GM19468 (cell line): ENCODE measurements around the gene CASZ1.

Source experiments
- ATAC-seq: cut with Tn5 transposase; IDR thresholded peaks from one replicate; pipeline ENCODE4 v1.9.1; 2021; ENCODE audit warnings: mild to moderate bottlenecking, moderate library complexity, moderate number of reproducible peaks; ENCODE audit not compliant: unreplicated experiment; ENCODE audit errors: extremely low read depth

CASZ1 gene

GRCh38 chr1:10662824-10663677, 133.4 kb downstream of the CASZ1 start:
- no peak for ATAC-seq

- no peak for ATAC-seq
These were observed 134.3 kb downstream of the CASZ1 start for GRCh38 chr1:10662090-10662688.

GRCh38 chr1:10661453-10661852, 135.0 kb downstream of the CASZ1 start:
- no peak for ATAC-seq

- ATAC-seq: no peak
These were observed 136.6 kb downstream of the CASZ1 start for GRCh38 chr1:10659646-10660540.

- ATAC-seq: no peak
These were observed 137.2 kb downstream of the CASZ1 start for GRCh38 chr1:10659218-10659617.

- no peak for ATAC-seq
These were observed 137.9 kb downstream of the CASZ1 start for GRCh38 chr1:10658396-10659066.

GRCh38 chr1:10657088-10657847, 139.2 kb downstream of the CASZ1 start:
- ATAC-seq: no peak

GRCh38 chr1:10656431-10656830, 140.0 kb downstream of the CASZ1 start:
- no peak for ATAC-seq

- ATAC-seq: no peak
These were observed 141.4 kb downstream of the CASZ1 start for GRCh38 chr1:10655002-10655401.

- ATAC-seq: no peak
These were observed 142.9 kb downstream of the CASZ1 start for GRCh38 chr1:10653370-10654125.

GRCh38 chr1:10652626-10653025, 143.8 kb downstream of the CASZ1 start:
- no peak for ATAC-seq

GRCh38 chr1:10651793-10652192, 144.7 kb downstream of the CASZ1 start:
- ATAC-seq: no peak

- ATAC-seq: no peak
These were observed 145.1 kb downstream of the CASZ1 start for GRCh38 chr1:10651389-10651766.

- ATAC-seq: no peak
These were observed 145.7 kb downstream of the CASZ1 start for GRCh38 chr1:10650556-10651388.

GRCh38 chr1:10649517-10650201, 146.8 kb downstream of the CASZ1 start:
- no peak for ATAC-seq

GRCh38 chr1:10648689-10649516, 147.5 kb downstream of the CASZ1 start:
- no peak for ATAC-seq
